Right renal cortex interstitium (tissue), 3 donors: Measurements from ENCODE around the gene CDC42EP2. TPM values are rescaled to one million over a fixed set of nuclear protein-coding genes. Genes with fewer than 3 reads are reported as not detected.
A peak's percentile ranks its signal among the peaks of the same experiment; 100 is the strongest.
"Not testable (repeated sequence)": the region's sequence is repeated elsewhere in the genome, so short reads cannot be mapped to it uniquely, and the experiment has no call there.

Experiments used
- DNase-seq, 3 donors: peaks; one replicate each; pipeline ENCODE4 v3.0.0-alpha.2; 2013; ENCODE audit warnings: low read depth in 3 of 3, low spot score in 2 of 3
- polyA plus RNA-seq, 3 donors: library from polyadenylated mRNA; unstranded; fragments of 120-200 nt; gene quantifications; one replicate each; pipeline ENCODE4 v1.2.1, GENCODE V29; 2013; ENCODE audit not compliant: insufficient read length in 3 of 3

CDC42EP2 gene
- polyA plus RNA-seq, 3 donors = 6.3 to 10.1 (median 6.5) TPM

GRCh38 chr11:65317025-65317786, 2.5 kb downstream of the CDC42EP2 start:
- no peak for DNase-seq

- DNase-seq = no peak
These were observed 5.9 kb downstream of the CDC42EP2 start for GRCh38 chr11:65320386-65321075.

GRCh38 chr11:65321076-65321475, 6.4 kb downstream of the CDC42EP2 start:
- no peak for DNase-seq

- no peak for DNase-seq
These were observed 7.3 kb downstream of the CDC42EP2 start for GRCh38 chr11:65321828-65322485.

GRCh38 chr11:65323813-65324212, 9.1 kb downstream of the CDC42EP2 start:
- no peak for DNase-seq

GRCh38 chr11:65325435-65325834, 10.8 kb downstream of the CDC42EP2 start:
- DNase-seq = no peak

- no peak for DNase-seq
These were observed 12.4 kb downstream of the CDC42EP2 start for GRCh38 chr11:65327021-65327420.

GRCh38 chr11:65329478-65329877, 14.8 kb downstream of the CDC42EP2 start:
- DNase-seq = no peak

GRCh38 chr11:65329944-65330403, 15.3 kb downstream of the CDC42EP2 start:
- DNase-seq = peak in 1 of 3 donors; percentile 87

- no peak for DNase-seq
These were observed 15.9 kb downstream of the CDC42EP2 start for GRCh38 chr11:65330544-65330943.

- DNase-seq = not testable (repeated sequence)
These were observed 17.9 kb downstream of the CDC42EP2 start for GRCh38 chr11:65332591-65332990.

GRCh38 chr11:65334696-65335295, 20.1 kb downstream of the CDC42EP2 start:
- DNase-seq = no peak

GRCh38 chr11:65338676-65339075, 24.0 kb downstream of the CDC42EP2 start:
- no peak for DNase-seq

GRCh38 chr11:65340226-65340625, 25.6 kb downstream of the CDC42EP2 start:
- no peak for DNase-seq

GRCh38 chr11:65341856-65342255, 27.2 kb downstream of the CDC42EP2 start:
- no peak for DNase-seq

GRCh38 chr11:65351511-65351910, 36.8 kb downstream of the CDC42EP2 start:
- no peak for DNase-seq

GRCh38 chr11:65352783-65353182, 38.1 kb downstream of the CDC42EP2 start:
- no peak for DNase-seq

- DNase-seq = no peak
These were observed 38.7 kb downstream of the CDC42EP2 start for GRCh38 chr11:65353376-65353775.

GRCh38 chr11:65353900-65354264, 39.2 kb downstream of the CDC42EP2 start:
- no peak for DNase-seq

GRCh38 chr11:65354265-65355012, 39.8 kb downstream of the CDC42EP2 start, which contains the start of gene TIGD3:
Gene TIGD3, plus strand, starts transcription at chr11:65354751. Its CDS starts 1,058 bp downstream, at chr11:65355809.
- peak; percentile 89 to 95 (median 91) for DNase-seq
